ENCODE data around the gene KIAA0586.
"Not testable (repeated sequence)": the region's sequence is repeated elsewhere in the genome, so short reads cannot be mapped to it uniquely, and the experiment has no call there.

Gene KIAA0586

GRCh38 chr14:58427281-58428117 lies at the start of gene KIAA0586, which contains the start of gene TIMM9:
Gene KIAA0586, plus strand, starts transcription at chr14:58427719. Its CDS starts 546 bp downstream, at chr14:58428265.
Gene TIMM9, minus strand, starts transcription at chr14:58427531. Its CDS starts 15,586 bp downstream, at chr14:58411945.
- H3K4me3 ChIP-seq (ENCODE audit: low read length), result peak within 1 kb of the TSS; percentile 94
- TF ChIP-seq ZNF274 (IDR thresholded peaks at IDR 0.05; ENCODE audit: low read depth, low read length), result no peak

- TF ChIP-seq ZNF274 (IDR thresholded peaks at IDR 0.05; ENCODE audit: low read depth, low read length), result no peak
These were observed 36.7 kb upstream of the KIAA0586 start for GRCh38 chr14:58390830-58391229.

GRCh38 chr14:58395562-58395811 lies 32.0 kb upstream of the KIAA0586 start:
- peak overlapping the region; percentile 27; the same call in 1 of the 2 replicates for H3K4me3 ChIP-seq (ENCODE audit: low read length)
- TF ChIP-seq ZNF274 (IDR thresholded peaks at IDR 0.05; ENCODE audit: low read depth, low read length), result no peak

More at GRCh38 chr14:58390830-58391229, 36.7 kb upstream of the KIAA0586 start:
- H3K4me3 ChIP-seq (ENCODE audit: low read length), result no peak overlapping the region

DNA sequence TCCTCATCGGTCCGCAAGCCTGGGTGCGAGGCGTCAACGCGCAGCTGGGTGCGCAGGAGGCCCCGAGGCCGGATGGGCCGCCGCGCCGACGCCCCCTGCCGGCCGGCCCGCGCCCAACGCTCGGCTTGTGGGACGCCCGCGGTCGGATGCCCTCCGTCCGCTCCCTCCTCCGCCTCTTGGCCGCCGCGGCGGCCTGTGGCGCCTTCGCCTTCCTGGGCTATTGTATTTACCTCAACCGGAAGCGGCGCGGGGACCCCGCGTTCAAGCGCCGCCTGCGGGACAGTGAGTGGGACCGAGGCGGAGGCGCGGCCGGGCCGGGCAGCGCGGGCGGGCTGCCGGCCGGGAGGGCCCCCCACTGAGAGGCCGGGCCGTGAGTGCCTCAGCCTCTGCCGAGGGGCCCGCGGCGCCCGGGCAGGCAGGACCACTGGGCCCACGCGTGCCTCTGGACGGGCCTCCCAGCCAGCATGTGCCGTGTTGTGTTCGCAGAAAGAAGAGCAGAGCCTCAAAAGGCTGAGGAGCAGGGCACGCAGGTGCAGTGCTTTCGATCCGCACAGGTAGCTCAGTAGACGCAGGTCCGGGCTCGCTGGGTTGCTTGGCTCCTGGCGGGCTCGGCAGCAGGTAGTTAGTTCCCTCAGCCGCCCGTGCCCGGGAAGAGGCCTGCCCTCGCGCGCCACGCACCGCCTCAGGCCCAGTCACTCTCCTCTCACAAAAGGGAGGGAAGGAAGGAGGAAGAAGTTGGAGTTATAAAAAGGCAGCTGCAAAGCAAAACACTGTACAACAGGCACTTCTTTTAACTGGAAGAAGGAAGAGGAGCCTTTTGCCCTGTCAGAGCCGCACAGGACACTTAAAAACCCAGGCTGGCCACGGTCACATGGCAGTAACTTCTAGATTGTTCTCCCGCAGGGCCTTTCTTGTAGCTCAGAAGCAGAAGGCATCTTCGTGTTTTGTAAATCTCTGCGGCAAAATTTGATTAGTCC lies 31.4 kb upstream of the KIAA0586 start, which contains the start of gene TOMM20L:
Gene TOMM20L (plus strand): TSS at position 119 of the 977 bp plus-strand sequence. CDS start 28 bp downstream, at position 147.
- H3K4me3 ChIP-seq (ENCODE audit: low read length), result peak within 1 kb of the TSS; percentile 60; the same call in 1 of the 2 replicates
- no peak for TF ChIP-seq ZNF274 (IDR thresholded peaks at IDR 0.05; ENCODE audit: low read depth, low read length)

DNA sequence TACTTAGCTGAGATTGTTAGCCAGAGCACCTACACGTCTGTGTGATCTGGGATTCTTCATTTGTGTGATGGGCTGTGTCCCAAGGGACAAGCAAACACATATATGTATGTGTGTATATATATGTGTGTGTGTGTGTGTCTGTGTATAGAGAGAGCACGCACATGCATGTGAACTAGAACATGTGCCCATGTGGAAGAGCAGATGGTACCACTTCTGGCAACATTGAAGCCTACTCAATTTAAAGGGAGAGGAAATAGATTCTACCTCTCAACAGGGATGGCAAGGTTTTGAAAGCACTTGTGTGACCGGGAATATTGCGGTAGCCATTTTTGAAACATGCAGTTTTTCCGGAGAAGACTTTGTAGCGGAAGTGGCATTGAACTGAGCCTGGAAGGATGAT lies 30.4 kb upstream of the KIAA0586 start:
- no peak overlapping the region for H3K4me3 ChIP-seq (ENCODE audit: low read length)

DNA sequence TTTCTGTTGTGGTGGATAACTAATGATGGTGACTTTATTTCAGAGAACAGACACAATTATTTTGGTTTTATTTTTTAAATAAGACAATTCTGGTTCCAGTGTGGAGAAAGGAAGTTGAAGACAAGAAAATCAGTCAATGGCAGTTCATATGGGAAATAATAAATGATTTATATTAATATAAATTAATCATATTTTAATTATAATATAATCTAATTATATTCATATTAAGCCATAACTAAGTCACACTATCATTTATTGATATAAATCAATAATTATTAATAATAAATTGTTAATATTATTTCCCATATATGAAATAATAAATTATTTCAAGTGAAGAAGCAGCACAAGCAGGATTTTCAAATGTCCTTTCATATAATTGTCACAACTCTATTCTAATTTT lies 29.0 kb upstream of the KIAA0586 start:
- H3K4me3 ChIP-seq (ENCODE audit: low read length), result no peak overlapping the region
- TF ChIP-seq ZNF274 (IDR thresholded peaks at IDR 0.05; ENCODE audit: low read depth, low read length), result no peak

More for the DNA sequence above, 30.4 kb upstream of the KIAA0586 start:
- no peak for TF ChIP-seq ZNF274 (IDR thresholded peaks at IDR 0.05; ENCODE audit: low read depth, low read length)

DNA sequence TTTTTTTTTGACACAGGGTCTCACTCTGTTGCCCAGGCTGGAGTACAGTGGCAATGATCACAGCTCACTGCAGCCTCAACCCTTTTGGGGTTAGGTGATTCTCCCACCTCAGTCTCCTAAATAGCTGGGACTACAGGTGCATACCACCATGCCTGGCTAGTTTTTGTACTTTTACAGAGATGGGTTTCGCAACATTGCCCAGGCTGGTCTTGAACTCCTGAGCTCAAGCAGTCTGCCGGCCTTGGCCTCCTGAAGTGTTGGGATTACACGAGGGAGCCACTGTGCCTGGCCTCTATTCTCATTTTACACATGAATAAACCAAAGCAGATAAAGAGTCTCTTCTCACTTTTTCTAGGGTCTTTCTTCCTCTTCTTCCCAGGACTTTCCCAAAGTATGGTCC lies 28.6 kb upstream of the KIAA0586 start:
- no peak overlapping the region for H3K4me3 ChIP-seq (ENCODE audit: low read length)
- TF ChIP-seq ZNF274 (IDR thresholded peaks at IDR 0.05; ENCODE audit: low read depth, low read length), result no peak

- no peak for TF ChIP-seq ZNF274 (IDR thresholded peaks at IDR 0.05; ENCODE audit: low read depth, low read length)
- H3K4me3 ChIP-seq (ENCODE audit: low read length), result no peak overlapping the region
These were observed 25.9 kb upstream of the KIAA0586 start for GRCh38 chr14:58401587-58401986.

DNA sequence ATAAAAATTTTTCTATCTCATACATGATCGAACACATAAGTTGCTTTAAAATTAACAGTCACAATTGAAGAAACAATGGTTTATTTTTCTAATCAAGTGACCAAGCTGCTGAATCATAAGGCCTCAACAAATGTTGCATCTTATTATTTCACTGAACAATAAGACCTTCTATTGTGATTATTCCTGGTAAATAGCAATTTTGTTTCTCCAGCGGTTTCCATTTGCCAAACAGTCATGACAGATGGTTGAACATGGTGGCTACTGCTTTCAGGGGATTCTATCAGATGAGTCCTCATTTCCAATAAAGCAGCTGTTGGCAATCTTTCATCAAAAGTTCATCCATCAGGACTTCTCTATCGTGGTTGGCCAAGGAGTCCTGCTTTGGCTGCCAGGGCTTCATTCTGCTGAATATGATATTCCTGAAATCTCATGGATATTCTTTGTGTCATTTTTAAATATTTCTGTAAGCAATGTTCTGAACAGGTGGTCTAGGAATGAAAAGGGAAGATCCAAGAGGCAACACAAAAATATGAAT lies 18.8 kb upstream of the KIAA0586 start:
- no peak for TF ChIP-seq ZNF274 (IDR thresholded peaks at IDR 0.05; ENCODE audit: low read depth, low read length)
- H3K4me3 ChIP-seq (ENCODE audit: low read length), result no peak overlapping the region

- H3K4me3 ChIP-seq (ENCODE audit: low read length), result no peak overlapping the region
- no peak for TF ChIP-seq ZNF274 (IDR thresholded peaks at IDR 0.05; ENCODE audit: low read depth, low read length)
These were observed 12.7 kb upstream of the KIAA0586 start for GRCh38 chr14:58414845-58415244.

GRCh38 chr14:58415636-58416547 lies 11.6 kb upstream of the KIAA0586 start:
- no peak overlapping the region for H3K4me3 ChIP-seq (ENCODE audit: low read length)
- no peak for TF ChIP-seq ZNF274 (IDR thresholded peaks at IDR 0.05; ENCODE audit: low read depth, low read length)

DNA sequence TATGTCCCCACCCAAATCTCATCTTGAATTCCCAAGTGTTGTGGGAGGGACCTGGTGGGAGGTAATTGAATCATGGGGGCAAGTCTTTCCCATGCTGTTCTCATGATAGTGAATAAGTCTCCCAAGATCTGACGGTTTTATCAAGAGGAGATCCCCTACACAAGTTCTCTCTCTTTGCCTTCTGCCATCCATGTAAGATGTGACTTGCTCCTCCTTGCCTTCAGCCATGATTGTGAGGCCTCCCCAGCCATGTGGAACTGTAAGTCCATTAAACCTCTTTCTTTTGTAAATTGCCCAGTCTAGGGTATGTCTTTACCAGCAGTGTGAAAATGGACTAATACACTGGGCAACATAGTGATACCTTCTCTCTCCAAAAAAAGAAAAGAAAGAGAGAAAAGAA lies 10.6 kb upstream of the KIAA0586 start:
- H3K4me3 ChIP-seq (ENCODE audit: low read length), result not testable (repeated sequence)

- no peak for TF ChIP-seq ZNF274 (IDR thresholded peaks at IDR 0.05; ENCODE audit: low read depth, low read length)
- H3K4me3 ChIP-seq (ENCODE audit: low read length), result peak overlapping the region; percentile 94
These were observed 744 bp upstream of the KIAA0586 start for GRCh38 chr14:58426670-58427280.

Measured in GM08714 (cell line).